A673 (cell line): ENCODE data around the gene CNNM2. TPM values are rescaled to one million over a fixed set of nuclear protein-coding genes. Genes with fewer than 3 reads are reported as not detected.

Experiments used
- BruUV-seq: library from RNA; stranded (reverse); fragments of 400-500 nt; replicated peaks from 2 replicates; lab custom pipeline; 2021; lab: Mats Ljungman, UMichigan
- CTCF ChIA-PET: fragments of 300-600 bp; sonication (Branson Sonifier 250); formaldehyde crosslinking; loops from one replicate; lab custom pipeline; 2022; ENCODE audit warnings: antibody characterized with exemption; lab: Charles Lee
- POLR2A ChIA-PET: fragments of 300-600 bp; sonication (Branson Sonifier 250); formaldehyde crosslinking; loops from one replicate; lab custom pipeline; 2022; ENCODE audit warnings: antibody characterized with exemption; ENCODE audit not compliant: low non-redundant PET; lab: Charles Lee
- DNase-seq: peaks from one replicate; pipeline ENCODE4 v3.0.0-alpha.2; 2015; ENCODE audit warnings: low spot score
- H3K27ac ChIP-seq: fragments of 200-600 bp; sonication (generic); 2 replicates; pipeline ENCODE4 v1.5.1; 2016; ENCODE audit warnings: mixed run types, low read depth, mild to moderate bottlenecking, mixed read lengths, antibody characterized with exemption, low read length; ENCODE audit not compliant: poor library complexity, severe bottlenecking
- H3K27me3 ChIP-seq: fragments of 200-600 bp; sonication (generic); replicated peaks from 2 replicates; pipeline ENCODE4 v1.6.1; 2017; ENCODE audit warnings: mixed run types, low read depth, mild to moderate bottlenecking, mixed read lengths, antibody characterized with exemption, low read length; ENCODE audit not compliant: insufficient read depth, poor library complexity
- H3K36me3 ChIP-seq: fragments of 200-600 bp; sonication (generic); 2 replicates; pipeline ENCODE4 v1.6.1; 2016; ENCODE audit warnings: mixed run types, mild to moderate bottlenecking, mixed read lengths, antibody characterized with exemption, low read length; ENCODE audit not compliant: insufficient read depth, poor library complexity, severe bottlenecking
- H3K4me1 ChIP-seq: fragments of 200-600 bp; sonication (generic); 2 replicates; pipeline ENCODE4 v1.6.1; 2017; ENCODE audit warnings: mixed run types, mild to moderate bottlenecking, mixed read lengths, antibody characterized with exemption, low read length; ENCODE audit not compliant: insufficient read depth, poor library complexity, severe bottlenecking
- H3K4me3 ChIP-seq: fragments of 200-600 bp; sonication (generic); 2 replicates; pipeline ENCODE4 v1.5.1; 2016; ENCODE audit warnings: low read depth, mixed run types, mild to moderate bottlenecking, mixed read lengths, low read length; ENCODE audit not compliant: poor library complexity, severe bottlenecking
- H3K9me3 ChIP-seq: fragments of 200-600 bp; sonication (generic); 2 replicates; pipeline ENCODE4 v1.6.1; 2016; ENCODE audit warnings: mixed run types, low read depth, mild to moderate bottlenecking, mixed read lengths, antibody characterized with exemption, low read length; ENCODE audit not compliant: poor library complexity, severe bottlenecking
- CTCF ChIP-seq: fragments of 300-800, 200-600 bp; sonication (generic); conservative IDR thresholded peaks from 2 replicates; pipeline ENCODE4 v1.5.1; 2017; ENCODE audit warnings: low read depth, mild to moderate bottlenecking, antibody characterized with exemption, low read length, moderate library complexity, mixed read lengths
- EZH2 ChIP-seq: fragments of 200-600 bp; sonication (generic); IDR thresholded peaks from 2 replicates; pipeline ENCODE4 v1.6.1; 2017; ENCODE audit warnings: borderline replicate concordance, low read depth, mild to moderate bottlenecking, mixed read lengths, antibody characterized with exemption, low read length; ENCODE audit not compliant: poor library complexity, severe bottlenecking
- intact Hi-C: fragments of 100-400 bp; cut with micrococcal nuclease; formaldehyde crosslinking; loops from one replicate; pipeline ENCODE4 v1.10.0; 2022; ENCODE audit not compliant: unreplicated experiment
- total RNA-seq: library from RNA; stranded (reverse); gene quantifications from 2 replicates; pipeline ENCODE4 v1.2.3, GENCODE V29; 2021

CNNM2 gene
- total RNA-seq, 1 experiment from 2014 or later, result 4.8 TPM

DNA sequence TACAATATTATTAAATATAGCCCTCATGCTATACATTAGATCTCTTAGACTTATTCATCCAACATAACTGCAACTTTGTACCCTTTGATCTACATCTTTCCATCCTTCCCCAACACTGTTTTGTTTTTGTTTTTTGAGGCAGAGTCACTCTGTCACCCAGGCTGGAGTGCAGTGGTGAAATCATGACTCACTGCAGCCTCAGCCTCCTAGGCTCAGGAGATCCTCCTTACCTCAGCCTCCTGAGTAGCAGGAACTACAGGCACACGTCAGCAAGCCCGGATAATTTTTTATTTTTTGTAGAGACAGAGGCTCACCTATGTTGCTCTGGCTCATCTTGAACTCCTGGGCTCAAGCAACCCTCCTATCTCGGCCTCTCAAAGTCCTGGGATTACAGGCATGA, 221.7 kb downstream of the CNNM2 start:
- ChIA-PET CTCF (no interaction called here), POLR2A (no interaction called here)
- Histone ChIP-seq H3K4me3 (no peak overlapping the region), H3K36me3 (no peaks in the 10 kb centered on the region), H3K27me3 (no peaks in the 10 kb centered on the region), H3K27ac (no peak overlapping the region), H3K9me3 (no peaks in the 10 kb centered on the region), H3K4me1 (no peaks in the 10 kb centered on the region)
- intact Hi-C loops, result no loop called here
- TF ChIP-seq EZH2 (no peak), CTCF (no peak)
- BruUV-seq, result no TSS peak
- no peak for DNase-seq

Other genes starting within 250 kb of the CNNM2 start
- 14.9 and 17.2 TPM in 2 replicates for gene ARL3, start 203.9 kb upstream of the CNNM2 start, total RNA-seq
- gene SFXN2, start 203.7 kb upstream of the CNNM2 start, total RNA-seq, result 19.5 and 24.6 TPM in 2 replicates
- 20.0 and 20.3 TPM in 2 replicates for gene WBP1L, start 174.3 kb upstream of the CNNM2 start, total RNA-seq
- gene CYP17A1, start 80.9 kb upstream of the CNNM2 start, total RNA-seq, result not detected in 2 replicates
- 8.2 and 11.1 TPM in 2 replicates for gene BORCS7, start 64.0 kb upstream of the CNNM2 start, total RNA-seq
- gene AS3MT, start 48.8 kb upstream of the CNNM2 start, total RNA-seq, result 4.8 and 5.2 TPM in 2 replicates